K562 (cell line): ENCODE data around the gene SETX. TPM values are rescaled to one million over a fixed set of nuclear protein-coding genes. Genes with fewer than 3 reads are reported as not detected.

Experiments
- ATAC-seq: fragments of 200-7000 bp; cut with Tn5 transposase; 3 replicates; pipeline ENCODE4 v1.9.1; 2020; ENCODE audit warnings: moderate library complexity
- BruUV-seq: library from RNA; stranded (reverse); fragments of 400-500 nt; replicated peaks from 2 replicates; lab custom pipeline; 2021; lab: Mats Ljungman, UMichigan
- CTCF ChIA-PET: fragments of 300-600 bp; formaldehyde crosslinking; extraction: SDS; loops from one replicate; lab custom pipeline; 2021; ENCODE audit warnings: low intra/inter-chr PET ratio; lab: Yijun Ruan, JAX
- POLR2A ChIA-PET: fragments of 300-600, 350-650 bp; sonication (Branson Sonifier 250); formaldehyde crosslinking; extraction: SDS; loops from one replicate; lab custom pipeline; 2021; ENCODE audit warnings: antibody characterized with exemption, inconsistent platforms; lab: Yijun Ruan, JAX
- DNase-seq, 4 experiments: peaks; one replicate each; pipeline versions ENCODE4 v3.0.0 to v3.0.0-alpha.2; 2011 to 2018; ENCODE audit warnings: low spot score in 3 of 4, mixed read lengths in 3 of 4; ENCODE audit errors: extremely low read depth in 1 of 4
- FAIRE-seq: peaks from 2 replicates; lab custom pipeline; 2011; peaks lifted over from hg19 to GRCh38; lab: Jason Lieb, UNC
- H2AFZ ChIP-seq: 2 replicates; pipeline ENCODE4 v1.6.0; 2011; ENCODE audit warnings: low read depth, low read length, control low read depth, inconsistent platforms
- H3K27ac ChIP-seq: fragments of 200-600 bp; 3 replicates; pipeline ENCODE4 v1.8.0; 2011; ENCODE audit warnings: low read depth, mild to moderate bottlenecking, control low read depth, inconsistent platforms, low read length, moderate library complexity, mixed read lengths; ENCODE audit errors: extremely low read depth
- H3K27me3 ChIP-seq, 2 experiments: fragments of 300-600 bp in 1 of 2; 2 replicates in 1 of 2; 3 replicates in 1 of 2; pipeline versions ENCODE4 v1.6.0 to v1.8.0; 2011; ENCODE audit warnings: inconsistent platforms in 2 of 2, low read length in 2 of 2, mild to moderate bottlenecking in 1 of 2, mixed read lengths in 1 of 2, moderate library complexity in 1 of 2; ENCODE audit not compliant: control insufficient read depth in 2 of 2, insufficient read depth in 2 of 2
- H3K36me3 ChIP-seq: fragments of 300-600 bp; 3 replicates; pipeline ENCODE4 v1.8.0; 2011; ENCODE audit warnings: mild to moderate bottlenecking, low read length, inconsistent platforms; ENCODE audit not compliant: control insufficient read depth, insufficient read depth
- H3K4me1 ChIP-seq, 2 experiments: fragments of 200-600 bp in 1 of 2; replicated peaks in 1 of 2; 2 replicates in 1 of 2; 3 replicates in 1 of 2; pipeline versions ENCODE4 v1.5.1 to v1.8.0; 2011; ENCODE audit warnings: inconsistent platforms in 2 of 2, low read length in 2 of 2, mild to moderate bottlenecking in 1 of 2, mixed read lengths in 1 of 2, moderate library complexity in 1 of 2; ENCODE audit not compliant: control insufficient read depth in 2 of 2, insufficient read depth in 2 of 2
- H3K4me2 ChIP-seq: 2 replicates; pipeline ENCODE4 v1.6.1; 2011; ENCODE audit warnings: low read length, control low read depth, inconsistent platforms, mixed read lengths; ENCODE audit not compliant: insufficient read depth
- H3K4me3 ChIP-seq: fragments of 200-600 bp; sonication (generic), shearing (Covaris generic); 2 replicates; pipeline ENCODE4 v1.5.1; 2016; ENCODE audit warnings: control low read depth, inconsistent platforms
- H3K79me2 ChIP-seq: fragments of 200-600 bp; 3 replicates; pipeline ENCODE4 v1.8.0; 2011; ENCODE audit warnings: low read length, inconsistent platforms; ENCODE audit not compliant: control insufficient read depth, insufficient read depth
- H3K9ac ChIP-seq, 2 experiments: 2 replicates each; pipeline versions ENCODE4 v1.6.0 to v1.6.1; 2011; ENCODE audit warnings: low read depth in 2 of 2, low read length in 2 of 2, control low read depth in 1 of 2, inconsistent platforms in 1 of 2, mild to moderate bottlenecking in 1 of 2, mixed read lengths in 1 of 2; ENCODE audit not compliant: insufficient read depth in 1 of 2
- H3K9me1 ChIP-seq: one replicate; pipeline ENCODE4 v1.6.0; 2011; ENCODE audit warnings: inconsistent platforms, mild to moderate bottlenecking, low read length, moderate library complexity; ENCODE audit not compliant: control insufficient read depth, insufficient read depth
- H3K9me3 ChIP-seq: replicated peaks from 2 replicates; pipeline ENCODE4 v1.5.1; 2011; ENCODE audit warnings: low read depth, low read length, inconsistent platforms; ENCODE audit not compliant: control insufficient read depth, insufficient read depth
- H4K20me1 ChIP-seq: replicated peaks from 2 replicates; pipeline ENCODE4 v1.6.1; 2011; ENCODE audit warnings: low read length, inconsistent platforms, mixed read lengths; ENCODE audit not compliant: control insufficient read depth, insufficient read depth
- CCNT2 ChIP-seq: IDR thresholded peaks from 2 replicates; pipeline ENCODE4 v1.6.1; 2011; ENCODE audit warnings: borderline replicate concordance, low read depth, mild to moderate bottlenecking, moderate library complexity, mixed read lengths, low read length; ENCODE audit not compliant: insufficient read length; ENCODE audit errors: extremely low read depth
- EHMT2 ChIP-seq: fragments of 450-650 bp; IDR thresholded peaks from 2 replicates; pipeline ENCODE4 v1.6.1; 2018; ENCODE audit warnings: antibody characterized with exemption
- GABPA ChIP-seq: fragments of 200-800 bp; sonication (Bioruptor generic); conservative IDR thresholded peaks from 2 replicates; pipeline ENCODE4 v1.6.1; 2016; ENCODE audit warnings: low read depth, missing genetic modification characterization, missing compliant biosample characterization
- MAFK ChIP-seq: IDR thresholded peaks from 2 replicates; pipeline ENCODE4 v1.6.1; 2011; ENCODE audit warnings: low read length, improper control_type of control experiment
- NR2C1 ChIP-seq, 2 experiments: fragments of 450-650 bp; IDR thresholded peaks; 2 replicates each; pipeline ENCODE4 v1.6.1; 2017; ENCODE audit warnings: mild to moderate bottlenecking in 2 of 2, antibody characterized with exemption in 1 of 2, inconsistent platforms in 1 of 2, missing compliant biosample characterization in 1 of 2, missing genetic modification characterization in 1 of 2
- U2AF1 ChIP-seq: fragments of 200-400 bp; formaldehyde crosslinking; optimal IDR thresholded peaks from 2 replicates; pipeline ENCODE3; 2017; ENCODE audit warnings: mild to moderate bottlenecking, low read depth, low read length, moderate library complexity
- XRCC3 ChIP-seq: fragments of 450-650 bp; IDR thresholded peaks from 2 replicates; pipeline ENCODE4 v1.6.1; 2017; ENCODE audit warnings: mild to moderate bottlenecking, moderate library complexity
- ZNF133 ChIP-seq: fragments of 250-450 bp; sonication (Bioruptor Pico); IDR thresholded peaks from 2 replicates; pipeline ENCODE4 v1.4.0; 2020; ENCODE audit warnings: mild to moderate bottlenecking
- ZNF644 ChIP-seq: fragments of 200-800 bp; sonication (Bioruptor generic); IDR thresholded peaks from 2 replicates; pipeline ENCODE4 v1.6.1; 2016; ENCODE audit warnings: low read depth, missing genetic modification characterization, missing compliant biosample characterization
- WGBS: fragments of 100-300 bp; shearing (Covaris generic); methylation state at CpG from one replicate; pipeline ENCODE4 v1.1.6; 2016; ENCODE audit warnings: low coverage, mixed read lengths; ENCODE audit not compliant: insufficient coverage; ENCODE audit errors: missing lambda C conversion rate; 5-methylcytosine and 5-hydroxymethylcytosine counted together
- in situ Hi-C: fragments of 300-500 bp; cut with MboI; formaldehyde crosslinking; loops from 4 replicates; pipeline ENCODE4 v1.15.0; 2018; ENCODE audit warnings: inconsistent platforms, mixed read lengths
- intact Hi-C: fragments of 100-400 bp; cut with micrococcal nuclease; formaldehyde crosslinking; loops from 2 replicates; pipeline ENCODE4 v1.14.2; 2022
- polyA plus RNA-seq, 8 experiments: library from polyadenylated mRNA; depleted of rRNA in 4 of 8; stranded (reverse) in 5 of 8; unstranded in 3 of 8; fragments of >200 nt; fragmentation: Nextera tagmentation in 2 of 8; fragmentation: Illumina TruSeq in 1 of 8; extraction: Ambion mirVana in 2 of 8; extraction: Trizol in 1 of 8; gene quantifications; 2 replicates each; pipeline versions ENCODE4 v1.2.1 to v1.2.3, GENCODE V29; 2011 to 2014; ENCODE audit warnings: inconsistent platforms in 1 of 8, missing spikeins in 1 of 8
- total RNA-seq, 7 experiments: library from RNA; depleted of rRNA in 6 of 7; stranded (reverse); fragments of >200 nt in 6 of 7; fragmentation: Illumina TruSeq in 2 of 7; extraction: Trizol in 2 of 7; gene quantifications; 2 replicates each; pipeline versions ENCODE4 v1.2.1 to v1.2.3, GENCODE V29; 2011 to 2021; ENCODE audit warnings: low replicate concordance in 1 of 7
- TF ChIP-seq, protein P1 (sequence below): fragments of 250-450 bp; sonication (Bioruptor Pico); IDR thresholded peaks from 2 replicates; pipeline ENCODE4 v1.8.0; 2021; ENCODE audit warnings: moderate library complexity, mild to moderate bottlenecking, inconsistent platforms
- TF ChIP-seq, protein P2 (sequence below): fragments of 450-650 bp; IDR thresholded peaks from 2 replicates; pipeline ENCODE4 v1.6.1; 2018; ENCODE audit warnings: mild to moderate bottlenecking, low read depth; ENCODE audit not compliant: partially characterized antibody
- TF ChIP-seq, protein P3 (sequence below): sonication (generic); formaldehyde crosslinking; IDR thresholded peaks from 2 replicates; pipeline ENCODE4 v1.8.0; 2022; ENCODE audit warnings: missing genetic modification reagents, mild to moderate bottlenecking, borderline replicate concordance

Gene SETX
- total and polyA plus RNA-seq, 9 of the 15 experiments (the other 6 are each of a cell fraction or from before 2014, with no cell fraction given), result 8.7 to 45.7 (median 28.7) TPM

DNA sequence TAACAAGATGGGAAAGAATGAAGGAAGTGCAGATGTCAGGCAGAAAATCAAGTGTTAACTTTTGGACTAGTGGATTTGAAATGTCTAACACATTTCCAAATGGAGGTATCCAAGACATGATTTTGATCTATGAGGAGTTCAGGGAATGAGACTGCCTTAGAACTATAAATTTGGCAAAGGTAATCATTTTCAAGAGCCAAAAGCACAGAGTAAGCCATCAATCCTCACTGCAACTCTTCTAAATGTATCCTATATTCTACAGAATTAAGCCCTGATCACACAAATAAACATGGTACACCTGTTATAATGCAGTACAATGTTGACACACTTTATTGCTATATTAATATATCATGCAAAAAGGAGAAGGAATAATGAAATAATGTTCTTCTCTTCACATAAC lies 55.6 kb downstream of the SETX start (continued):
- TF ChIP-seq NR2C1 (IDR thresholded peaks at IDR 0.05) (no peak), NR2C1 (tag; IDR thresholded peaks at IDR 0.05) (no peak), GABPA (tag) (no peak)
- TF ChIP-seq, all 486 proteins: peak for 0

DNA sequence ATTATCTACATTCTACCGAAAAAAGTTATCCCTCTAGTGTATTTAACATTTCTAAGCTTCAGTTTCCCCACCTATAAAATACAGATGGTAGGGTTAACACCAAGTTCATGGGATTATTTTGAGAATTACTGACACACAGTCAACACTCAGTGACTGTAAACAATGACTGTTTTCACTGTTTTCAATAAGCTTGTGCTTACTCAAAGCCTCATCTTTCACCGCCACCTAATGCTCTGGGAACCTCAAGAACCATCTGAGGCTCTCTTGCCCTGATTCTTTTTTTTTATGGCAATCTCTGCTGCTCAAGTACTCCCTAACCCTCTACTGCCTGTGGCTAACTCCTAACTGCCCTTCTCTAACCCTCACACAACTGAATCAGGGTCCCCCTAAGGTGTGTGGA lies 59.6 kb downstream of the SETX start:
- Histone ChIP-seq H3K27me3 (no peaks in the 10 kb centered on the region), H4K20me1 (no peaks in the 10 kb centered on the region), H2AFZ (no peak overlapping the region), H3K9me1 (no peaks in the 10 kb centered on the region), H3K79me2 (no peaks in the 10 kb centered on the region), H3K9ac (no peak overlapping the region), H3K36me3 (peaks cover 78% of the 10 kb centered on the region), H3K4me2 (no peak overlapping the region), H3K9me3 (no peaks in the 10 kb centered on the region), H3K4me3 (no peak overlapping the region), H3K27ac (no peak overlapping the region), H3K4me1 (no peaks in the 10 kb centered on the region)
- in situ Hi-C loops, result no loop called here
- BruUV-seq, result no TSS peak
- intact Hi-C loops, result no loop called here
- CTCF ChIA-PET, result no interaction called here
- FAIRE-seq, result no peak
- no peak for DNase-seq
- POLR2A ChIA-PET, result interaction anchor here (2.6 kb wide), 1 partner anchor 10 kb away, joined by 9 read pairs; no protein-coding TSS in a partner anchor
- 93% methylated on average over 2 of the region's 2 CpGs for WGBS
- no peak for ATAC-seq
- TF ChIP-seq, protein P1, sequence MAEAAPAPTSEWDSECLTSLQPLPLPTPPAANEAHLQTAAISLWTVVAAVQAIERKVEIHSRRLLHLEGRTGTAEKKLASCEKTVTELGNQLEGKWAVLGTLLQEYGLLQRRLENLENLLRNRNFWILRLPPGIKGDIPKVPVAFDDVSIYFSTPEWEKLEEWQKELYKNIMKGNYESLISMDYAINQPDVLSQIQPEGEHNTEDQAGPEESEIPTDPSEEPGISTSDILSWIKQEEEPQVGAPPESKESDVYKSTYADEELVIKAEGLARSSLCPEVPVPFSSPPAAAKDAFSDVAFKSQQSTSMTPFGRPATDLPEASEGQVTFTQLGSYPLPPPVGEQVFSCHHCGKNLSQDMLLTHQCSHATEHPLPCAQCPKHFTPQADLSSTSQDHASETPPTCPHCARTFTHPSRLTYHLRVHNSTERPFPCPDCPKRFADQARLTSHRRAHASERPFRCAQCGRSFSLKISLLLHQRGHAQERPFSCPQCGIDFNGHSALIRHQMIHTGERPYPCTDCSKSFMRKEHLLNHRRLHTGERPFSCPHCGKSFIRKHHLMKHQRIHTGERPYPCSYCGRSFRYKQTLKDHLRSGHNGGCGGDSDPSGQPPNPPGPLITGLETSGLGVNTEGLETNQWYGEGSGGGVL (CRISPR knock-in tag), result no peak
- TF ChIP-seq MAFK (no peak), ZNF133 (CRISPR knock-in tag) (no peak), CCNT2 (no peak), EHMT2 (no peak), ZNF644 (tag) (no peak), U2AF1 (no peak), XRCC3 (no peak)
- TF ChIP-seq, protein P2, sequence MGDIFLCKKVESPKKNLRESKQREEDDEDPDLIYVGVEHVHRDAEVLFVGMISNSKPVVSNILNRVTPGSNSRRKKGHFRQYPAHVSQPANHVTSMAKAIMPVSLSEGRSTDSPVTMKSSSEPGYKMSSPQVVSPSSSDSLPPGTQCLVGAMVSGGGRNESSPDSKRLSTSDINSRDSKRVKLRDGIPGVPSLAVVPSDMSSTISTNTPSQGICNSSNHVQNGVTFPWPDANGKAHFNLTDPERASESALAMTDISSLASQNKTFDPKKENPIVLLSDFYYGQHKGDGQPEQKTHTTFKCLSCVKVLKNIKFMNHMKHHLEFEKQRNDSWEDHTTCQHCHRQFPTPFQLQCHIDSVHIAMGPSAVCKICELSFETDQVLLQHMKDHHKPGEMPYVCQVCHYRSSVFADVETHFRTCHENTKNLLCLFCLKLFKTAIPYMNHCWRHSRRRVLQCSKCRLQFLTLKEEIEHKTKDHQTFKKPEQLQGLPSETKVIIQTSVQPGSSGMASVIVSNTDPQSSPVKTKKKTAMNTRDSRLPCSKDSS, result no peak
- TF ChIP-seq, protein P3, sequence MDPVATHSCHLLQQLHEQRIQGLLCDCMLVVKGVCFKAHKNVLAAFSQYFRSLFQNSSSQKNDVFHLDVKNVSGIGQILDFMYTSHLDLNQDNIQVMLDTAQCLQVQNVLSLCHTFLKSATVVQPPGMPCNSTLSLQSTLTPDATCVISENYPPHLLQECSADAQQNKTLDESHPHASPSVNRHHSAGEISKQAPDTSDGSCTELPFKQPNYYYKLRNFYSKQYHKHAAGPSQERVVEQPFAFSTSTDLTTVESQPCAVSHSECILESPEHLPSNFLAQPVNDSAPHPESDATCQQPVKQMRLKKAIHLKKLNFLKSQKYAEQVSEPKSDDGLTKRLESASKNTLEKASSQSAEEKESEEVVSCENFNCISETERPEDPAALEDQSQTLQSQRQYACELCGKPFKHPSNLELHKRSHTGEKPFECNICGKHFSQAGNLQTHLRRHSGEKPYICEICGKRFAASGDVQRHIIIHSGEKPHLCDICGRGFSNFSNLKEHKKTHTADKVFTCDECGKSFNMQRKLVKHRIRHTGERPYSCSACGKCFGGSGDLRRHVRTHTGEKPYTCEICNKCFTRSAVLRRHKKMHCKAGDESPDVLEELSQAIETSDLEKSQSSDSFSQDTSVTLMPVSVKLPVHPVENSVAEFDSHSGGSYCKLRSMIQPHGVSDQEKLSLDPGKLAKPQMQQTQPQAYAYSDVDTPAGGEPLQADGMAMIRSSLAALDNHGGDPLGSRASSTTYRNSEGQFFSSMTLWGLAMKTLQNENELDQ (CRISPR knock-in tag), result no peak
